H1 (cell line): ENCODE data around the gene KDSR. TPM values are rescaled to one million over a fixed set of nuclear protein-coding genes. Genes with fewer than 3 reads are reported as not detected.

Source experiments
- CTCF ChIA-PET: fragments of 300-600 bp; sonication (Branson Sonifier 250); formaldehyde crosslinking; loops from one replicate; lab custom pipeline; 2021; ENCODE audit not compliant: partially characterized antibody; lab: Charles Lee
- POLR2A ChIA-PET: fragments of 300-600 bp; sonication (Branson Sonifier 250); formaldehyde crosslinking; loops from one replicate; lab custom pipeline; 2021; ENCODE audit warnings: inconsistent platforms; ENCODE audit not compliant: partially characterized antibody; lab: Charles Lee
- DNase-seq, 2 experiments: peaks; one replicate each; pipeline versions ENCODE4 v3.0.0 to v3.0.0-alpha.2; 2010 to 2022; ENCODE audit warnings: low spot score in 2 of 2, low read depth in 1 of 2, mixed read lengths in 1 of 2
- FAIRE-seq: peaks from 2 replicates; lab custom pipeline; 2011; peaks lifted over from hg19 to GRCh38; lab: Jason Lieb, UNC
- H2AFZ ChIP-seq: 2 replicates; pipeline ENCODE4 v1.8.1; 2012; ENCODE audit warnings: low read length, inconsistent platforms
- H2AK5ac ChIP-seq: 2 replicates; pipeline ENCODE4 v1.6.1; 2013; ENCODE audit warnings: low read depth, low read length
- H2BK120ac ChIP-seq: replicated peaks from 2 replicates; pipeline ENCODE3; 2013; ENCODE audit warnings: low read depth, low read length, inconsistent platforms
- H2BK12ac ChIP-seq: 2 replicates; pipeline ENCODE4 v1.6.1; 2013; ENCODE audit warnings: low read depth, low read length
- H2BK15ac ChIP-seq: 2 replicates; pipeline ENCODE4 v1.6.1; 2013; ENCODE audit warnings: low read length
- H2BK20ac ChIP-seq: 2 replicates; pipeline ENCODE4 v1.6.1; 2013; ENCODE audit warnings: low read length
- H2BK5ac ChIP-seq: 2 replicates; pipeline ENCODE4 v1.6.1; 2013; ENCODE audit warnings: low read depth, low read length
- H3K14ac ChIP-seq: 2 replicates; pipeline ENCODE4 v1.6.1; 2013; ENCODE audit warnings: inconsistent platforms; ENCODE audit not compliant: insufficient read length
- H3K18ac ChIP-seq: 2 replicates; pipeline ENCODE4 v1.6.1; 2013; ENCODE audit warnings: low read length; ENCODE audit errors: extremely low read depth
- H3K23ac ChIP-seq: 2 replicates; pipeline ENCODE4 v1.6.1; 2013; ENCODE audit warnings: inconsistent platforms; ENCODE audit not compliant: insufficient read length
- H3K23me2 ChIP-seq: 2 replicates; pipeline ENCODE4 v1.6.1; 2013; ENCODE audit warnings: low read depth, low read length
- H3K27ac ChIP-seq: 2 replicates; pipeline ENCODE4 v1.6.1; 2011; ENCODE audit warnings: low read depth, low read length, inconsistent platforms
- H3K27me3 ChIP-seq, 4 experiments: replicated peaks in 1 of 4; 1 replicate in 1 of 4; 2 replicates in 3 of 4; pipeline versions ENCODE4 v1.6.1 to v1.8.1; 2011 to 2013; ENCODE audit warnings: low read length in 3 of 4, mild to moderate bottlenecking in 3 of 4, inconsistent platforms in 2 of 4, mixed read lengths in 2 of 4, moderate library complexity in 1 of 4; ENCODE audit not compliant: control insufficient read depth in 3 of 4, insufficient read depth in 3 of 4; ENCODE audit errors: extremely low read depth in 1 of 4
- H3K36me3 ChIP-seq, 4 experiments: 2 replicates each; pipeline versions ENCODE4 v1.6.1 to v1.8.1; 2011 to 2013; ENCODE audit warnings: mild to moderate bottlenecking in 4 of 4, low read length in 3 of 4, moderate library complexity in 2 of 4, control low read depth in 1 of 4, inconsistent platforms in 1 of 4; ENCODE audit not compliant: insufficient read depth in 4 of 4, control insufficient read depth in 2 of 4
- H3K4ac ChIP-seq: replicated peaks from 2 replicates; pipeline ENCODE3; 2013; ENCODE audit warnings: low read length, low read depth, mixed read lengths, inconsistent platforms; ENCODE audit not compliant: insufficient read length
- H3K4me1 ChIP-seq, 4 experiments: replicated peaks in 1 of 4; 1 replicate in 1 of 4; 2 replicates in 3 of 4; pipeline versions ENCODE4 v1.6.1 to v1.8.1; 2011 to 2013; ENCODE audit warnings: low read length in 3 of 4, inconsistent platforms in 2 of 4, mixed read lengths in 1 of 4; ENCODE audit not compliant: insufficient read depth in 4 of 4, control insufficient read depth in 3 of 4
- H3K4me2 ChIP-seq, 2 experiments: 2 replicates each; pipeline versions ENCODE4 v1.6.1 to v1.8.1; 2011 to 2013; ENCODE audit warnings: low read depth in 2 of 2, low read length in 2 of 2, control low read depth in 1 of 2, inconsistent platforms in 1 of 2, mild to moderate bottlenecking in 1 of 2; ENCODE audit not compliant: insufficient read depth in 1 of 2
- H3K4me3 ChIP-seq, 4 experiments: fragments of 200-600, 300-600 bp in 1 of 4; sonication (generic), shearing (Covaris generic), sonication (Bioruptor Twin) in 1 of 4; 2 replicates each; pipeline versions ENCODE4 v1.5.1 to v1.8.1; 2011 to 2016; ENCODE audit warnings: low read length in 4 of 4, low read depth in 3 of 4, control low read depth in 2 of 4, inconsistent platforms in 2 of 4, mild to moderate bottlenecking in 2 of 4, mixed read lengths in 1 of 4, moderate library complexity in 1 of 4; ENCODE audit not compliant: insufficient read depth in 2 of 4; ENCODE audit errors: extremely low read depth in 1 of 4
- H3K56ac ChIP-seq: replicated peaks from 2 replicates; pipeline ENCODE3; 2013; ENCODE audit warnings: low read depth, mild to moderate bottlenecking, mixed read lengths, low read length, inconsistent platforms; ENCODE audit not compliant: insufficient read length
- H3K79me1 ChIP-seq: 2 replicates; pipeline ENCODE4 v1.6.1; 2013; ENCODE audit warnings: low read depth, low read length, control low read depth
- H3K79me2 ChIP-seq, 2 experiments: 2 replicates each; pipeline versions ENCODE4 v1.6.1 to v1.8.1; 2012 to 2013; ENCODE audit warnings: low read length in 2 of 2, mild to moderate bottlenecking in 2 of 2, inconsistent platforms in 1 of 2; ENCODE audit not compliant: insufficient read depth in 2 of 2, control insufficient read depth in 1 of 2
- H3K9ac ChIP-seq, 4 experiments: replicated peaks in 1 of 4; 1 replicate in 1 of 4; 2 replicates in 3 of 4; pipeline versions ENCODE4 v1.6.1 to v1.8.1; 2011 to 2013; ENCODE audit warnings: low read depth in 3 of 4, low read length in 3 of 4, control low read depth in 2 of 4, mild to moderate bottlenecking in 2 of 4, moderate library complexity in 2 of 4, inconsistent platforms in 1 of 4; ENCODE audit errors: extremely low read depth in 1 of 4
- H3K9me3 ChIP-seq, 2 experiments: 2 replicates each; pipeline versions ENCODE4 v1.6.1 to v1.8.1; 2012 to 2013; ENCODE audit warnings: mild to moderate bottlenecking in 2 of 2, moderate library complexity in 2 of 2, control low read depth in 1 of 2, inconsistent platforms in 1 of 2, low read depth in 1 of 2, low read length in 1 of 2, mixed read lengths in 1 of 2; ENCODE audit not compliant: insufficient read depth in 2 of 2
- H4K20me1 ChIP-seq, 2 experiments: replicated peaks in 1 of 2; 2 replicates each; pipeline versions ENCODE3 to v1.8.1; 2011 to 2013; ENCODE audit warnings: inconsistent platforms in 2 of 2, low read length in 2 of 2, mild to moderate bottlenecking in 1 of 2; ENCODE audit not compliant: insufficient read depth in 2 of 2, control insufficient read depth in 1 of 2
- H4K5ac ChIP-seq: 2 replicates; pipeline ENCODE4 v1.6.1; 2013; ENCODE audit warnings: low read length, low read depth, mixed read lengths, inconsistent platforms; ENCODE audit not compliant: insufficient read length
- H4K8ac ChIP-seq: 2 replicates; pipeline ENCODE4 v1.8.0; 2013; ENCODE audit warnings: mild to moderate bottlenecking, moderate library complexity, low read length, inconsistent platforms; ENCODE audit not compliant: insufficient read depth; ENCODE audit errors: extremely low read depth
- H4K91ac ChIP-seq: replicated peaks from 2 replicates; pipeline ENCODE3; 2013; ENCODE audit warnings: low read length, mixed read lengths, inconsistent platforms; ENCODE audit not compliant: insufficient read length
- ATF3 ChIP-seq: IDR thresholded peaks from 2 replicates; pipeline ENCODE4 v1.6.1; 2011; ENCODE audit warnings: low read depth, mild to moderate bottlenecking, low read length; ENCODE audit not compliant: insufficient read depth
- BACH1 ChIP-seq: IDR thresholded peaks from 2 replicates; pipeline ENCODE4 v1.6.1; 2012; ENCODE audit warnings: low read length, improper control_type of control experiment
- E2F6 ChIP-seq: IDR thresholded peaks from 2 replicates; pipeline ENCODE4 v1.6.1; 2012; ENCODE audit warnings: inconsistent platforms
- NANOG ChIP-seq: IDR thresholded peaks from 2 replicates; pipeline ENCODE4 v1.6.1; 2011; ENCODE audit warnings: low read length, low read depth, mild to moderate bottlenecking, inconsistent platforms; ENCODE audit not compliant: insufficient read depth, poor library complexity, severe bottlenecking
- WGBS, 2 experiments: shearing (Covaris generic) in 1 of 2; methylation state at CpG; one replicate each; pipeline versions ENCODE4 v1.1.6 to v1.1.7; 2013 to 2015; ENCODE audit warnings: low lambda C conversion rate in 2 of 2, mixed read lengths in 2 of 2, inconsistent platforms in 1 of 2, low coverage in 1 of 2, missing lambda C conversion rate in 1 of 2; ENCODE audit not compliant: insufficient replicate concordance in 2 of 2, insufficient coverage in 1 of 2, insufficient read length in 1 of 2; ENCODE audit errors: extremely low coverage in 1 of 2, missing lambda C conversion rate in 1 of 2; 5-methylcytosine and 5-hydroxymethylcytosine counted together
- polyA plus RNA-seq, 7 experiments: library from polyadenylated mRNA; depleted of rRNA in 3 of 7; stranded (reverse) in 5 of 7; unstranded in 2 of 7; fragments of >200 nt in 5 of 7; fragments of 200-250 nt in 2 of 7; gene quantifications; 1 replicate in 5 of 7; 2 replicates in 1 of 7; 4 replicates in 1 of 7; pipeline versions ENCODE4 v1.2.1 to v1.2.3, GENCODE V29; 2011 to 2013; ENCODE audit warnings: missing spikeins in 2 of 7, mixed read lengths in 2 of 7
- total RNA-seq: library from RNA; stranded (reverse); fragmentation: NEBNext Ultra II Directional; extraction: Animal tissue kit (Norgen Biotek cat#: 25700); gene quantifications from 2 replicates; pipeline ENCODE4 v1.2.1, GENCODE V29; 2021
- TF ChIP-seq, protein P1 (sequence below): IDR thresholded peaks from 2 replicates; pipeline ENCODE4 v1.6.1; 2012; ENCODE audit warnings: low read length, inconsistent platforms

Gene KDSR
- total and polyA plus RNA-seq, 2 of the 8 experiments (the other 6 are each of a cell fraction or from before 2014, with no cell fraction given), result 12.4 to 50.5 TPM

GRCh38 chr18:63365876-63366212 lies 1.2 kb downstream of the KDSR start:
- TF ChIP-seq BACH1 (no peak), E2F6 (no peak), NANOG (no peak), ATF3 (no peak)
- TF ChIP-seq, protein P1, sequence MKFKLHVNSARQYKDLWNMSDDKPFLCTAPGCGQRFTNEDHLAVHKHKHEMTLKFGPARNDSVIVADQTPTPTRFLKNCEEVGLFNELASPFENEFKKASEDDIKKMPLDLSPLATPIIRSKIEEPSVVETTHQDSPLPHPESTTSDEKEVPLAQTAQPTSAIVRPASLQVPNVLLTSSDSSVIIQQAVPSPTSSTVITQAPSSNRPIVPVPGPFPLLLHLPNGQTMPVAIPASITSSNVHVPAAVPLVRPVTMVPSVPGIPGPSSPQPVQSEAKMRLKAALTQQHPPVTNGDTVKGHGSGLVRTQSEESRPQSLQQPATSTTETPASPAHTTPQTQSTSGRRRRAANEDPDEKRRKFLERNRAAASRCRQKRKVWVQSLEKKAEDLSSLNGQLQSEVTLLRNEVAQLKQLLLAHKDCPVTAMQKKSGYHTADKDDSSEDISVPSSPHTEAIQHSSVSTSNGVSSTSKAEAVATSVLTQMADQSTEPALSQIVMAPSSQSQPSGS, result no peak
- TF ChIP-seq, all 59 proteins: peak for 0
- no peak for DNase-seq
- CTCF ChIA-PET, result interaction anchor here (0.8 to 1.8 kb wide), 7 partner anchors 11 to 145 kb away, joined by 3 to 7 read pairs (median 4); no protein-coding TSS in a partner anchor

More at GRCh38 chr18:63365876-63366212, 1.2 kb downstream of the KDSR start:
- H3K23me2 ChIP-seq, result peaks cover 4% of the 10 kb centered on the region
- no peak overlapping the region for H3K27ac ChIP-seq
- no peak overlapping the region for H3K4ac ChIP-seq
- peak overlapping the region; percentile 66 to 94 for H3K4me2 ChIP-seq
- H2BK120ac ChIP-seq, result no peak overlapping the region
- no peak overlapping the region for H2BK15ac ChIP-seq
- H3K4me3 ChIP-seq, result peak overlapping the region; percentile 83 to 93 (median 86)
- no peak overlapping the region for H3K18ac ChIP-seq
- no peak overlapping the region for H2AK5ac ChIP-seq
- H2BK20ac ChIP-seq, result no peak overlapping the region
- no peak overlapping the region for H3K14ac ChIP-seq
- peaks cover 0 to 2% (median 0%) of the 10 kb centered on the region in 4 experiments; a peak in 2 of 7 replicates for H3K4me1 ChIP-seq
- H3K56ac ChIP-seq, result no peak overlapping the region
- H3K9ac ChIP-seq, result peak overlapping the region in 3 of 4 experiments; percentile 51 to 77 (median 61); a peak in 3 of 7 replicates
- H2BK5ac ChIP-seq, result no peak overlapping the region
- H4K5ac ChIP-seq, result no peak overlapping the region
- no peak for FAIRE-seq
- H2AFZ ChIP-seq, result 0 out of 2 replicates have a peak overlapping the region, but pooled peaks have one; percentile 37
- no peaks in the 10 kb centered on the region for H3K79me1 ChIP-seq
- H2BK12ac ChIP-seq, result no peak overlapping the region
- peaks cover 0 to 28% of the 10 kb centered on the region in 2 experiments; a peak in 3 of 4 replicates for H3K79me2 ChIP-seq
- H3K9me3 ChIP-seq, result peaks cover 5 to 8% of the 10 kb centered on the region in 2 experiments
- peaks cover 0 to 15% (median 7%) of the 10 kb centered on the region in 4 experiments; a peak in 5 of 8 replicates for H3K36me3 ChIP-seq
- POLR2A ChIA-PET, result interaction anchor here (0.8 to 3.4 kb wide), 10 partner anchors 8 to 826 kb away, joined by 3 to 21 read pairs (median 3); partner anchors contain the start of gene VPS4B
- H4K8ac ChIP-seq, result no peak overlapping the region
- WGBS, 2 experiments, result 8% methylated on average over 12 of the region's 12 CpGs; no CpG with 5 or more reads in 1 of the 2 experiments
- peaks cover 0 to 5% of the 10 kb centered on the region in 2 experiments for H4K20me1 ChIP-seq
- no peaks in the 10 kb centered on the region for H3K27me3 ChIP-seq
- H4K91ac ChIP-seq, result no peak overlapping the region
- no peak overlapping the region for H3K23ac ChIP-seq
